ENCODE measurements around the gene EEF1B2.

GRCh38 chr2:206158563-206159345 is 941 bp upstream of the EEF1B2 start:
- TF ChIP-seq CEBPB (IDR thresholded peaks at IDR 0.05) (no peak), REST (IDR thresholded peaks at IDR 0.05; ENCODE audit: low read depth) (no peak), EGR1 (IDR thresholded peaks at IDR 0.05) (no peak), TAF1 (IDR thresholded peaks at IDR 0.05; ENCODE audit: low read depth) (no peak; the same call in 1 of the 2 replicates), EP300 (IDR thresholded peaks at IDR 0.05; ENCODE audit: borderline replicate concordance) (no peak), TEAD4 (IDR thresholded peaks at IDR 0.05) (no peak), YY1 (IDR thresholded peaks at IDR 0.05; ENCODE audit: low read depth) (no peak), MAX (IDR thresholded peaks at IDR 0.05) (no peak), CREB1 (IDR thresholded peaks at IDR 0.05; ENCODE audit: low read depth) (no peak)
